ENCODE measurements around the gene LGR6. TPM values are rescaled to one million over a fixed set of nuclear protein-coding genes. Genes with fewer than 3 reads are reported as not detected.
A peak's percentile ranks its signal among the peaks of the same experiment; 100 is the strongest.

Gene LGR6
- total and polyA plus RNA-seq, 2 of the 4 experiments (the other 2 are of a cell fraction) = not detected

DNA sequence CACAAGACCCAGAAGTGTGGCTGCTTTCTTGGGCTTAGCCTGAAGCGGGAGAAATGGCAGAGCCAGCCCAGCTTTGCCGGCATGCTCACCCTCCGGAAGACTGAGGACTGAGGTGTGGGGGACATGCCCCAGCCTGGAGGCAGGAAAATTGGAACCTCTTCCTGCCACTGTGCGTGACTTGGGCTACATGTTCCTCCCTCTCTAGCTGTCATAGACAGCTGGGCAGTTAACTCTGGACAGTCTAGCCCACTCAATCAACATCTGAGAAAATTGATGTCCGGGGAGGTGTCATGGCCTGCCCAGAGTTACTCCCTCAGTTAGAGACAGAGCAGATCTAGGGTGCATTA, 88.4 kb downstream of the LGR6 start:
- dilution Hi-C loops (cut with HindIII; ENCODE audit: low sequenced_read_pairs, unreplicated experiment) = no loop called here
- peak overlapping the region; percentile 83 for H2BK120ac ChIP-seq (ENCODE audit: low read depth, low read length)
- POLR2A ChIA-PET (ENCODE audit: unreplicated experiment) = no interaction called here

More for the DNA sequence above, 88.4 kb downstream of the LGR6 start:
- H2AK9ac ChIP-seq (replicated peaks; ENCODE audit: low read depth, low read length, poor library complexity) = peak overlapping the region; percentile 1
- in situ Hi-C loops (cut with MboI; ENCODE audit: low sequenced_read_pairs) (no loop called here), intact Hi-C loops (cut with micrococcal nuclease) (loop anchor here (2.0 kb wide), 1 partner anchor 45 kb away; no protein-coding TSS in a partner anchor)
- H3K4me1 ChIP-seq (ENCODE audit: control insufficient read depth, insufficient read depth, low read length) = peaks cover 37% of the 10 kb centered on the region
- no peak overlapping the region for H3K56ac ChIP-seq (ENCODE audit: extremely low read depth, insufficient read depth, low read length)
- peaks cover 2% of the 10 kb centered on the region; the same call in 1 of the 2 replicates for H4K20me1 ChIP-seq (ENCODE audit: insufficient read depth, low read length)
- H3K36me3 ChIP-seq (ENCODE audit: control insufficient read depth, insufficient read depth, low read length) = no peaks in the 10 kb centered on the region
- WGBS, 2 experiments (ENCODE audit: extremely low coverage in 2 of 2, insufficient read length in 1 of 2) = no CpG with 5 or more reads among the region's 5 CpGs
- CTCF ChIA-PET = interaction anchor here (1.2 kb wide), 1 partner anchor 34 kb away, joined by 4 read pairs; no protein-coding TSS in a partner anchor
- H4K8ac ChIP-seq (ENCODE audit: low read depth in 2 of 2, low read length in 2 of 2) = peak overlapping the region in 1 of 2 experiments; percentile 69; a peak in 2 of 4 replicates
- H4K5ac ChIP-seq (ENCODE audit: low read depth, low read length) = no peak overlapping the region
- H3K9me1 ChIP-seq (ENCODE audit: insufficient read depth, low read length) = peaks cover 29% of the 10 kb centered on the region
- no peak overlapping the region for H3K27ac ChIP-seq (ENCODE audit: insufficient read depth, low read length)
- peak overlapping the region; percentile 82 for H3K4ac ChIP-seq (ENCODE audit: low read depth, low read length)
- ATAC-seq (ENCODE audit: low read depth) (no peak), DNase-seq (no peak)
- peak overlapping the region; percentile 92 for H2BK20ac ChIP-seq (ENCODE audit: low read depth, low read length)
- BruUV-seq (replicated peaks) = no TSS peak
- H3K79me1 ChIP-seq (ENCODE audit: low read depth in 1 of 2, low read length in 2 of 2) = no peaks in the 10 kb centered on the region
- peak overlapping the region; percentile 7; the same call in 1 of the 2 replicates for H3K18ac ChIP-seq (ENCODE audit: low read depth, low read length)
- H2AK5ac ChIP-seq (ENCODE audit: low read depth, low read length) = peak overlapping the region; percentile 92
- no peak overlapping the region for H3K4me3 ChIP-seq (ENCODE audit: insufficient read depth, low read depth, low read length)
- peak overlapping the region; percentile 27; the same call in 1 of the 2 replicates for H3K23ac ChIP-seq (ENCODE audit: low read depth, low read length)
- no peaks in the 10 kb centered on the region for H3K9me3 ChIP-seq (ENCODE audit: control insufficient read depth, insufficient read depth, low read length)
- H3K9ac ChIP-seq (ENCODE audit: low read depth, low read length) = no peak overlapping the region
- TF ChIP-seq POLR2A (IDR thresholded peaks at IDR 0.05; ENCODE audit: low read depth, low read length) (no peak), NFE2L2 (IDR thresholded peaks at IDR 0.05; ENCODE audit: low read depth, low read length) (no peak), RAD21 (IDR thresholded peaks at IDR 0.05; ENCODE audit: low read length) (no peak), CTCF (conservative IDR thresholded peaks at IDR 0.05; ENCODE audit: low read depth, low read length) (no peak)
- H2BK5ac ChIP-seq (ENCODE audit: low read depth, low read length, poor library complexity, severe bottlenecking) = no peak overlapping the region
- peak overlapping the region; percentile 35 for H2AFZ ChIP-seq (replicated peaks; ENCODE audit: low read length, poor library complexity)
- H3K27me3 ChIP-seq (ENCODE audit: control insufficient read depth, insufficient read depth, low read length) = no peaks in the 10 kb centered on the region
- H3K4me2 ChIP-seq (ENCODE audit: low read depth, low read length) = no peak overlapping the region
- peak overlapping the region; percentile 88; the same call in 2 of the 3 replicates for H2BK15ac ChIP-seq (ENCODE audit: low read depth, low read length)
- peak overlapping the region; percentile 74 for H4K91ac ChIP-seq (ENCODE audit: insufficient read depth, low read depth, low read length)
- H3K14ac ChIP-seq (replicated peaks; ENCODE audit: low read depth, low read length) = peak overlapping the region; percentile 48
